Kidney glomerular epithelial cell (primary cell): ENCODE measurements around the gene NTM.
"Not testable (repeated sequence)": the region's sequence is repeated elsewhere in the genome, so short reads cannot be mapped to it uniquely, and the experiment has no call there.

Experiments
- DNase-seq: peaks from one replicate; lab custom pipeline; 2025; lab: John Stamatoyannopoulos, UW

Gene NTM

GRCh38 chr11:131422029-131422428, 51.6 kb downstream of the NTM start:
- no peak for DNase-seq

- no peak for DNase-seq
Measured at GRCh38 chr11:131422496-131422895, 52.1 kb downstream of the NTM start.

- no peak for DNase-seq
Measured at GRCh38 chr11:131423688-131424087, 53.3 kb downstream of the NTM start.

GRCh38 chr11:131424257-131424876, 54.0 kb downstream of the NTM start:
- DNase-seq = not testable (repeated sequence)

DNA sequence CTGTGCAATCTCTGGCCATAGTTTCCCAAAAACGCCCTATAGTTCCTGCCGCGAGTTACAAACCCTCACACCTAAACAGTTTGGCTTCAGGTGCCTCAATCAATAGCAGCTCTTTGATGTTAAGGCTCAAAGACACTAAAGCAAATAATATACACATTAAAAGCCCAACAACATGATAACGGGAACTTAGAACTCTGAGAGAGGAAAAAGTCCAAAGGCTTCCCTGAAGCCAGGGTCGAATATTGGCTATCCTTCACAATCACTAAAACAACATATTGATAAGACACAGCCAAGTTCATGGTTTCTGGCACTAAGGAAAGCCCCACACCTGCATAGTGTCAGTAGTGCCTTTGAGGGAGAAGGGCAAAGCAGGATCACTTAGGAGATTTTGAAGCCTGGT, 54.9 kb downstream of the NTM start:
- DNase-seq = no peak

DNA sequence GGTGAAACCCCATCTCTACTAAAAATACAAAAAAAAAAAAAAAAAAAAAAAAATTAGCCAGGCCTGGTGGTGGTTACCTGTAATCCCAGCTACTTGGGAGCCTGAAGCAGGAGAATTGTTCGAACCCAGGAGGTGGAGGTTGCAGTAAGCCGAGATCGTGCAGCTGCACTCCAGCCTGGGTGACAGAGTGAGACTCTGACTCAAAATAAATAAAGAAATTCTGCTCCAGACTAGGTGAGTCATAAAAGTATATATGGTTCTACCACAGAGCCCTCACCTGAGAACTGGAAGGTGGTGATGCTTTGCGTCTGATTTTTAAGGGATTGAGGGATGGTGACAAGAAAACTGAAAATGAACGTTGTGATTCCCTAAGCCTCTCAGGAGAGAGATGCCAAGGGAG, 58.4 kb downstream of the NTM start:
- no peak for DNase-seq

GRCh38 chr11:131430473-131431208, 60.2 kb downstream of the NTM start:
- DNase-seq = no peak

DNA sequence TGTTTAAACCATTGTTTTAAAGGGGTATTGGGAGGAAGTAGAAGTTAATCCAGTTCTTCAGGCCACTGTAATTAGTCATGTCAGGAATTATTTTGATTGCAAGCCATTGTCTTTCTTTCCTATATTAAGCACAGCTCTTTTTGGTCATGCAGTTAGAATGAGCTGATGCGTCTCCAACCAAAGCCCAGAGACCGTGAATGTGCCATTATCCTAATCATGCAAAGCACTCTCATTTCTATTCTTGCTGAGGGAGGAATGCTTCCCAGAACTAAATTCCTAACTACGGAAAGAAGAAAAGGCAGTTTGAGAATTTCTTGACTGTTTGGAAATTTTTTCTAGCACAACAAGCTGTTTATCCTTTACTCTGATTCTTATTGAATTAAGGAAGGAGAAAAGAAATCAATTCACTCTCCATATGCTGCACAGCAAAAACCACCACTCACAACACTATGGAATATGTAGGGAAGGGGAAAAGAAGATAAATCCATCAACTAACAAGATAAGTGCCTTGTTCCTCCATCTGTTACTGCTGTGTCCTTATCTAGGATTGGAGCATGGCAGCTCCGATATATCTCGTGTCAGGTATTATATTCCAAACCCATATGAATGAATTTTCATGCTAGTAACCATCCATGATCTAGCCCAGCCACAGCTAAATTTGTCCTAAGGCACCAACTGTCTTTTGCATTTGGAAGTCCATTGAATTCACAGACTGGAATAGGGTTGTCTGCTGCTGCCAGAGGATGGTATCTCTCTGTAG, 70.8 kb downstream of the NTM start:
- no peak for DNase-seq

DNA sequence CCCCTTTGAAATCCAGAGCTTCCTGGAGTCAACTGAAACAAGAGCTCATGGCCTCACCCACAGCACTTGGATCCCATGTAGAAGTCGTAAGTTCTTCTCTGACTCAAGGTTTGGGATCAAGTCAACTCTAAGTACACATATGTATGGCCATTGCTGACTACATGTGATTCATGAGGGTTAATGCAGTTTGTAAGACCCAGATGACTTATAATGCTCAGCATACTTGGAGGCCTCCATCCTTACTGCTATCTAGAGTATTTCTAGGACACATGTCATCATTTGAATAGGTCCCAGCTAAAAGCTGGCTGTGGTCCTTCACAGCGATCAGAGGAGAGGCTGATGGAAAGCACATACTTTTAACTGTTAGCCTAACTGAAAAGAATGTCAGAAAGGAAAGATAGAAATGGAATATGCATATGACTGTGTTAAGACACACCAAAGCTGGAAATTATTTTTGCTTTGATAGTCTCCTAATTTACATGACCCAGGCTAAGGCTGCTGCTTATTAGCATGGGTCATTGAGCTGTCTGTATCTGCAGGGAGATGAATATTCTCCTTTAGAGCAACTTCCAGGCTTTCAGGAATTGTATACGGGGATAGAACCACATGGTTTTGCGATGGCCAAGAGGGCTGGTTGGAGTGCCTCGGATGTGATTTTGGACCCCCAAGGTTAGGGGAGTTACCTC, 76.3 kb downstream of the NTM start:
- no peak for DNase-seq

DNA sequence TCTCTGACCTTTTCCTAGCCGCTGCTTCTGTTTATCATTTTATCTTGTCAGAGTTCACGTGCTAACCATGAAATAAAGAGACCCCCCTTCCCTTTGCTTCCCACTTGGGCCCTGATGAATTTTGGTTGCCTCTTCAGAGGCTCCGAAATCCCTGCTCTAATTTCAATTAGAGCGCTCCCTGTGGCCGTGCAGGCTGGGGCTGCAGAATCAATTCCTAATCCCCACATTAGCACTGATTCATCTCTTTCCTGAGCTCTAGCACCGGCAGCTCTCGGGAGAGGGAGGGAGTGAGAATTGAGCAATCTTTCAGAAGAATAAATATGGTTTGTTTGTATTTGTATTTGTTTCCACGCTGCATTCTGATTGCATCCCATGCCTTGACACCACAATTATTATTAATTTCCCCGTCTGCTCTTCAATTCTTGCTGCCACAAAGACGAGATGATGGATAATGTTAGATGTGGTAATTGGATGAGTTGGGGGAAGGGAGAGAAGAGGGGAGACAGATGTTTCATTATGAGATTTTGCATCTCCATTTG, 76.9 kb downstream of the NTM start:
- DNase-seq = no peak

GRCh38 chr11:131447898-131448297, 77.5 kb downstream of the NTM start:
- DNase-seq = no peak

- no peak for DNase-seq
Measured at GRCh38 chr11:131449036-131450019, 78.9 kb downstream of the NTM start.

DNA sequence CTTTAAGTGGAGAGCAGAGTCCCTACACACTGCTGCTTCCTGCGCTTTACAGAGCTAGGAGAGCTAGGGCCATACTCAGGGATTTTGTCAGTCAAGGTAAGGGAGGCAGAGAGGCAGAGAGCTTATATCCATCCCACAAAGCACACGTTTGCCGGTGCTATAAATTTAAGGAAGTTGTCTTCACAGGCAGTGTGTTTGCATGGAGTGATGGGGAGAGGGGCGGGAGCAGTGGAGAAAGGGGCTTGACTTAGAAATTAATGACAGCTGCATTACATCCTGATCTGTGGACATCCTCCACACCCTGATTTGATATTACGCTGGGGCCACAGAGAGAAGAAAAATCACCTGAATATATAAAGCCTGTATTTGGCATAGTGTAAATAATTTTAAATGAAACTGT, 84.1 kb downstream of the NTM start:
- DNase-seq = no peak

DNA sequence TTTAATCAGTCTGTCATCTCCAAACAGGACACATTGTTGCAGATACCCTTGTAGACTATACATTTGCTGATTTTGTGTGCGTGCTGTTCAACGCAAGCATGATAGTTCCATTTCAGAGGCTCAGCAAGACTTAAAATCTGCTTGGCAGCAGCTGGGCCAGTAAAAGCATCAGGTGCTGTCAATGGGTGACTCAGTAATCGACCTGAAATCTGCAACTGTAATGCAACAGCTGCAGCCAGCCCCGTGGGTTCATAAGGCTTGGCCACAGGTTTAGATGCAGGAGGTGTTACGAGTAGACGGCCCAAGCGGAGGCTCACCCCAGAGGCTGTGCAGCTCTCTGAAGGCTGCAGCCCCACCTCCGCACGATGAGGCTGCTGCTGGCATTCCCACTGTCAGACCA, 84.6 kb downstream of the NTM start:
- no peak for DNase-seq

DNA sequence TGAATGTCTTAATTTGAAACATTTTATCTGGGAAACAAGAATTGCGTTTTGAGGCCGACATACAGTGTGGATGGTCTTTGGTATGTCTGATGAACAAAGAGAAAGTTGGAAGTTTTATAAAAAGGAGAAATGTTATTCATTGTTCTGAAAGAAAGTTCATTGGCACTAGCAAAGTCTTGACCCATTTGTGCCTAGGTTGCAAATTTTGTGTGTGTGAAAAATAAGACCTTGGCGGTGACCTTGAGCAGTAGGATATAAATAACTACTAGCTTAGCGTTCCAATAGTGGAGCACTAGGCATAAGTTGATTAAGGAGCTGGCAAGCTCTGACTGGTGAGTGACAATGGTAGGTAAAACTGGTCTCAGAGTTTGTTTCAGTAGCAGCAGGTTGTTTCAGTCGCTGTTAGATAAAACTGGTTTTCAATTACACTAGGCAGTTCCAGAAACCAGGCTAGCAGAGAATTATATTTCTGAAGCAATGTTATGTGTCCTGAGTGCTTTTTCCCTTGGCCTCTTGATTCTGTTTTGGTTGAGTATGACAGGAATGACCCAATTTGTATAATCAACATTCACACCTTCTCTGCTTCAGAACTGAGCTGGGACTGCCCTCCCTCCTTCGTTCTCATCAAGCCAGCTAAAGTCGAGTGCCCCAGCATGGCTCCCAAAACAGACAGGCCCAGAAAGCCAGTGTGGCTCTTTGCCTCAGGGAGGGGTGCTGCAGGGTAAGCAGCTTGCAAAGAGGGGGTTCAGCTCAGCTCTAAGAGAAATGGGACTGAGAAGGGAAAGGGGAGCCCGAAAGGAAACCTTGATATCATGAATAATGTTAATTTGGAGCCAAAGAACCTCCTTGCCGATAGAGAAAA, 85.7 kb downstream of the NTM start:
- DNase-seq = no peak

DNA sequence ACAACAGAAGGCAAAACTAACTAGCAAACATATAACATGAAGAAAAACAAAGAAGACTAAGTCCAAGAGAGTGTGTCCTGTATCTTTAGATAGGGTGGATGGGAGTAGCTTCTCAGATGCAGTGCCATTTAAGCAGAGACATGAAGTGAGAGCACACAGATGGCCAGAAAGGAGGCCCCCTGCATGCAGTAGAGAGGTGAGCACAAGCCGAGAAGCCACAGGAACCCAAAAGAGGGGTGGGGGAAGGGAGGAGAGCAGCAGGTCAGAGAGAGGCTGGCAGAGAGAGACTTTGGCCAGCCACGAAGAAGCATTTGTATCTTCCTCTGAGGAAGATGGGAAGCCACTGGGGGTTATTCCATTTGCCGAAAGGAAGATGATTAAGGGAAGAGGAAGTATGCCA, 86.7 kb downstream of the NTM start:
- no peak for DNase-seq

- no peak for DNase-seq
Measured at GRCh38 chr11:131458421-131458820, 88.0 kb downstream of the NTM start.

DNA sequence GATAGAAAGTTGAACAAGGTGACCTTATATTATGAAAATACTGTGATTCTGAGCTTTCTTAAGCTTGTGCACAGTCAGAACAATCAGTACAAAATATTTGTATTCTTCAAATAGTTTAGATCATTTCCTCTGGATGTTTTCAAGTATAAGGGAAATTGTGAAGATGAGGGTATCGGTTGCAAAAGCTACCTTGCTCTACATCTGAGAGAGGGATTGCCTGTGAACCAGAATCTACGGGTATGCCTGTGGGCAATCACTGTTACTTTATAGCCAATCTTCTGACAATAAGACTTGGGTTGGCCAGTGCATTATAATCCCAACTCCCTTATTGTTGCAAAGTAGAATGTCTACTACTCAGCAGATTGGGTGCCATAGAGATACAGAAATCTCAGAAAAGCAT, 90.5 kb downstream of the NTM start:
- no peak for DNase-seq

DNA sequence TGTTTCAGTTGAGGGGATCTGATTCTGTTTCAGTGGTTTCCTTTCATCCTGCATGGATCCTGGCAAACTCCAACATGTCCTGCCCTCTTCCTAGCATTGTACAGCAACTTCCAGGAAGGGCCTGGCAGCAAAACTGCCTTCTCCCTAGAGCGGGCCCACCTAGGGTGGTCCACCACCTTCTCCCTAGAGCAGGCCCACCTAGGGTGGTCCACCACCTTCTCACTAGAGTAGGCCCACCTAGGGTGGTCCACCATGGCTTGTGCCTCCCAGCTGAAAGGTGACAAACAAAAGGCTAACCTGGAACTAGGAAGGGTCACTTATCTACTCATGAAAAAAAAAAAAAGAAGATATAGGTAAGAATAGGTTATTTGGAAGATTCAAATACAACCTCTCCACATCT, 92.2 kb downstream of the NTM start:
- DNase-seq = no peak

- DNase-seq = no peak
Measured at GRCh38 chr11:131463162-131463561, 92.7 kb downstream of the NTM start.
